Right renal pelvis (tissue), 4 donors: ENCODE measurements around the gene TEPSIN. TPM values are rescaled to one million over a fixed set of nuclear protein-coding genes. Genes with fewer than 3 reads are reported as not detected.

Experiments
- DNase-seq, 4 donors: peaks; one replicate each; pipeline ENCODE4 v3.0.0-alpha.2; 2013; ENCODE audit warnings: low read depth in 4 of 4, low spot score in 3 of 4, missing footprints in 1 of 4
- polyA plus RNA-seq, 4 donors: library from polyadenylated mRNA; unstranded; fragments of 120-200 nt; gene quantifications; one replicate each; pipeline ENCODE4 v1.2.1, GENCODE V29; 2013; ENCODE audit not compliant: insufficient read length in 4 of 4

Gene TEPSIN
- 10 to 100 TPM; 16.3 to 27.7 (median 17.7) TPM for polyA plus RNA-seq

GRCh38 chr17:81238815-81239713 is at the start of gene TEPSIN, which contains the start of gene NDUFAF8:
Gene TEPSIN (minus strand): TSS chr17:81239055. CDS start chr17:81239033, 22 bp downstream.
Gene NDUFAF8 (plus strand): TSS chr17:81239318. CDS start chr17:81239364, 46 bp downstream.
- DNase-seq, result peak; percentile 91 to 99 (median 99)

- DNase-seq, result no peak
These were observed 49.0 kb upstream of the TEPSIN start for GRCh38 chr17:81287741-81288430.

DNA sequence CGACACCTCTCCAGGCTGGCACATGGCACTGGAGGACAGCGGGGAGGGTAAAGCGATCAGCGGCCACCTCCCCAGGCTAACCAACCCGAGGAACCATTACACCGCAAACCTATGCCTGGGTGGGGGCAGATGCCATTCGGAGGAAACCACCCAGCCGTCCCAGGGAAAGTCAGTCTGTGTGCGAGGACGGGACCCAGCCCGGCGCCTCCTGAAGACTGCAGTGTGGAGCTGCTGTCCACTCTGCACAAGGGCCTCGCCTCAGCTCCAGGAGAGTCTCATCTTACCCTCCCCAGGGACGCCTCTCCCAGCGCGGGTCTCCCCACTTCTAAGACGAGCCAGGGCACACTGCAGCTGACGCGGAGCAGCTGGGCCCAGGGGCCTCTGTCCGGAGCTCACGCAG is 48.3 kb upstream of the TEPSIN start:
- no peak for DNase-seq

DNA sequence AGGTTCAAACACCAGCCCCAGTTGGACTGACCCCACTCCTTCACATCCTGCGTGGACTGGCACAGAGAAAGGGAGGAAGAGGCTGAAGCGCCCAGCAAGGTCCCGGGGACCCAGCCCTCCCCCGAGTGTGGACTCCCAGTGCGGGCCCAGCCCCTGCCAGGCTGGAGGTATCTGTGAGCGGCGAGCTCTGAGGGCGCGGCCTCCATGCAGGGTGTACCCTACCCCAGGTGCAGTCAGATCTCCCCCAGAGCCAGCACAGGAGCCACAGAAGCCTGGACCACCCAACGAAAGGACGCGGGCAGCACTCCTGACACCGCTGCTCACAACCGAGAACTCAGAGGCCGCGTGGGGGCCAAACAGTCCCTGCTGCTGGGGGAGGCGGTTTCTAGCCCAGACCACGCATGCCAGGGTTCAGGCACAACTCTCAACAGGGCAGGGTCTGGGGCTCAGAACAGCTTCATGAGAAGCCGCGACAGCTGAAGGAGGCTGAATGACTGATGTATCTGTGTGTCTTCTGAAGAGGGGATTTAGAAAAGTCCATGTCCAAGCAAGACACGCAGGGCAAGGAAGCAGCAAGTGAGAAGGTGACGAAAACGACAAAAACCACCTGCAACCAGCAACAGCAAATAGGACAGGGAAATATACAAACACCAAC is 47.8 kb upstream of the TEPSIN start:
- DNase-seq, result no peak

- DNase-seq, result no peak
These were observed 47.0 kb upstream of the TEPSIN start for GRCh38 chr17:81285894-81286293.

GRCh38 chr17:81285179-81285878 is 46.5 kb upstream of the TEPSIN start:
- no peak for DNase-seq

DNA sequence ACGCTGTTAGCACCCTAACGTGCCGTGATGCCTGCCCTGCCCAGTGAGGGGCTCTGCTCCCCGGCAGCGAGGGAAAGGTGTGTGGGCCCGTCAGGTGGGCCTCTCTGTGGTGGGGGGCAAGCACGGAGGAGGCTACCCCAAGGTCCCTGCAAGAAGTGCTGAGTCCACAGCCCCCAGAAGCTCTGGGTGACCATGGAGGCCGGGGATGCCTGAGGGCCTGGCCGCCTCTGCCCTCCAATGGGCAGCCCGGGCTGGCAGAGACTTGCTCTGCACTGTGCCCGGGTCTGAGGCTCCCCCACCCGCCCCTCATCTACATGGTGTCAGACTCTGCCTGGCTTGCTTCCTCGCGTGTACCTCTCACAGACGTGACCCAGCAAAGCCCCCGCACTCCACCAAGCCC is 44.0 kb upstream of the TEPSIN start:
- no peak for DNase-seq

- no peak for DNase-seq
These were observed 43.3 kb upstream of the TEPSIN start for GRCh38 chr17:81282141-81282540.

DNA sequence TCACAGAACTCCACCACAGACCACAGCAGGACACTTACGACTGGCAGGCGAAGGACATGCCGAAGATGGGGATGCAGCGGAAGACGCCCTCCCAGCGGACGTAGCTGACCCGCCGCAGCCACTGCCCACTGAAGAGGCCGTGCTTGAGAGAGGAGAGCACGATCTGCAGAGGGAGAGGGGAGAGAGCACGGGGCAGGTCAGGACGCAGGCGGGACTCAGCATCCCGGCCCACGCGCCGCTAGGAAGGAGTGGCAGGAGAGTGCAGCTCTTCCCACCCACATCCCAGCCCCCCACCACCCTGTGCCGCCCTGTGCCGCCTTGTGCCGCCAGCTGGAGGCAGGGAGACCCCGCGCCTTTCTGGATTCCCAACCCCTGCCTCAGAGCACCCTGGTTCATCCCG is 41.7 kb upstream of the TEPSIN start:
- DNase-seq, result no peak

DNA sequence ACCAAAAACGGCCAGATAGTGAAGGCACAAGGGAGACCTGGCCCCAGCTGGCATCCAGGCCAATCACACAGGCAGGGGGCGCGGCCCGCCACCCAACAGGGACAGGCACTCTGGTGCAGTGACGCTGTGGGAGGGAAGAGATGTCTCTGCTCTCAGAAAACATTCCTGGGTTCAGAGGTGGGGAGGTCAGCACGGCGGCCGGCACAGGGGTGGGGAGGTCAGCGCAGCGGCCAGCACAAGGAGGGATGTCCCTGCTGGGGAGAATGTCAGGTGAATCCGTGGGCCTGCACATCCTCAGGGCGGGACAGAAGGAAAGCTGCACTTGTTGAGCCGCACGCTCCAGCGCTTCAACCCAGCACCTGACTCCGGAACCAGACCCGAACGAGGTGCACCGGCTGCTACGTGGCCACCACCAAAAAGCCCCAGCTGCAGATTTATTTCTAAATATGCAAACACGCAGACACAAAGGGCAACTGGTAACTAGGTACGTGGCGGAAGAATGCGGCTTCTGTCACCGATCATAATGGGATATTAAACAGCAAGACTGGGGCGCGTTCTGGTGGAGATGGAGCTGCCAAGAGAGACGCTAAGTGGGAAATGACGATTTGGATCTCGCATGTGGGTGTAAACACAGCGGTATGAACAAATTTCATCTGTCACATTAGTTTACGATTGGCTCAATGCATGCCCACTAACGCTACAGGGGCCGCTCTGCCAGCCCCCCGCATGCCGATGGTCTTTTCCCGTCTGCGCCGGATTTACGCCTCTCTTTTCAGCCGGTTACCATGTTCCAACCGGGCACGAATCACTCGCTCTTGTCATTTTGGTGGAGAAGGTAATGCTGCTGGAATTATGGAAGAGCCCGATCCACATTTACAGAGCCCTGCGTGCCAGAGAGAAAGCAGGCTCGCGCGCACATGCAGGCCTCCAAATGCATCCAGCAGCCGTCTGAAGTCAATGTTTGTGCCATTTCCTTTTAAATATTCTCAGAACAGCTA is 40.7 kb upstream of the TEPSIN start:
- DNase-seq, result no peak

DNA sequence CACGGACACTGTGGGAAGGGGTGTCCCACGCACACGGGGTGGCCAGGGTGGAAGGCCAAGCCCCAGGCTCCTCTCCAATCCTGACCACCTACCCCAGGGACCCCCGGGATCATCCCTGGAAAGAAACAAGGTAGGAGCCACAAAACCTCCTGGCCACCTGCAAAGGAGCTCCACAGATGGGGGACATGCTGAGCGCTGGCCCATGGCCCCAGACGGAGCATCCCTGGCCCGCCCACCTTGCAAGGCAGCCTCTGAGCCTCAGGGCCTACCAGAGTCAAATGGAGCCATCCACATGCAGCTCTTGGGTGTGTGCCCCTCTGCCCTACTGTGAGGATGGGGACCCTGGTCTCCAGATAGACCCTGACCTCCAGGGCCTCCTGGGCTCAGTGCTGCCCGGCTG is 40.0 kb upstream of the TEPSIN start:
- no peak for DNase-seq

DNA sequence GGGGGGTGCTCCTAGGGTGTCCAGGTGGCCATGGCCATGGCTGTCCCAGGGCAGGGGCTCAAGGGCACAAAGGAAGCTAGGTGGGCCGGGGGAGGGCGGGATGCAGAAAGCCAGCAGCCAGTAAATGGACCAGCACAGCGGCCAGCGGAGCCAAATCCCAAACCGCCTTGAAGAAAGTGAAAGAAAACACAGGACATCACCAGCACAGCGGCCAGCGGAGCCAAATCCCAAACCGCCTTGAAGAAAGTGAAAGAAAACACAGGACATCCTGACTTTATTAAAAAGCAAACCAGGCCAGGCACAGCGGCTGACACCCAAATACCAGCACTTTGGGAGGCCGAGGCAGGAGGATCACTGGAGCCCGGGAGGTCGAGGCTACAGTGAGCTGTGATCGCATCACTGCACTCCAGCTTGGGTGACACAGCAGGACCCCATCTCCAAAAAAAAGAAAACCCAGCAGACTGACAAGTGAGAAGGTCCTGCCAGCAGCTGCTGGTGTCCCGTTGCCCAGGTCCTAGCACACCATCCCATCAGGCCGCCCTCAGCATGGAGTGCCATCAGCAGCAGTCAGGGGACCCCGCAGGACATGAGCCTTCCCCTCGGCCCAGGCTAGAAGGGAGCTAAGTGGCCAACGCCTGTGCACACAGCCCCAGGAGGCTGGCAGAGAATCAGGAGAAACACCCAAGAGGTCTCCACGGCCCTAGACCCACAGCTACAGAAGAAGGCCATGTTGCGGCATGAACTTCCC is 39.3 kb upstream of the TEPSIN start:
- no peak for DNase-seq

DNA sequence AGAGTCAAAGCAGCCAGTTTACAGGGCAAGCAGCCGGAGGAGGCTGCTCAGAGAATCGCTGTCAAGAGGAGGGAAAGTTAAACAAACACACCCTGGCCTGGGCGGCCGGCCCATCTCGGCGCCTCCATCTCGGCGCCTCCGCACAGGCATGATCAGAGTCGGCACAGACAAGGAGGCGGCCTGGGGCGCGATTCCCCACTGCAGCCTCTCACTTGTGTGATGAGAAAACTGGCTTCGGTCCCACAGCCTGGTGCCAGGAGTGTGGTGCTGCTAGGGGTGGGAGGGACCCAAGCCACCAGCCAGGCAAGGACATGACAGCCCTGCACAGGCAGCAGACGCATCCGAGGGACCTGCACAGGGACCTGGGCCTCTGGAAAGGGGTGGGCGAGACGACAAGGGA is 38.6 kb upstream of the TEPSIN start:
- DNase-seq, result no peak

DNA sequence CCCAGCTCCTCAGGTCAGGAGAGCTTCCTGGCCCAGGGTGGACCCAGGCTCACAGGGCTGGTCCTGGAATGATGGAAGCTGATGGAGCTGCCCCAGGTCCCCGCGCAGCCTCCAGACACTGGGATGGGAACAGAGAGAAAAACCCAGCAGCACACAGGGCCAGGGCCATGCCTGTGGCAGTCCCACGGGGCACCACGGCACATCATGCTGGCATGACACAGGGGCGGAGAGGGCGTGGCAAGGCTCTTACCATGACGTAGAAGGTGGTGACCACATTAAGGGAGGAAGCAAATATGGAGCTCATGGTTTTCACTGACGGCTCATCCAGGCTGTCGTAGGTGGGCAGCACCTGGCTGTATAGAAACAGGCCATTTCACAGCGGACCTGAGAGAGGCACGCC is 37.9 kb upstream of the TEPSIN start:
- no peak for DNase-seq

GRCh38 chr17:81274471-81274855 is 35.6 kb upstream of the TEPSIN start:
- DNase-seq, result no peak

- DNase-seq, result no peak
These were observed 35.0 kb upstream of the TEPSIN start for GRCh38 chr17:81273698-81274470.

- DNase-seq, result no peak
These were observed 33.8 kb upstream of the TEPSIN start for GRCh38 chr17:81272616-81273015.

- DNase-seq, result no peak
These were observed 32.4 kb upstream of the TEPSIN start for GRCh38 chr17:81271226-81271625.
